Testis (tissue), 2 donors: Measurements from ENCODE around the gene COL13A1.

Source experiments
- POLR2A ChIP-seq: fragments of 450-650 bp; IDR thresholded peaks from one replicate; pipeline ENCODE4 v1.6.1; 2017; ENCODE audit warnings: antibody characterized with exemption, mild to moderate bottlenecking, moderate library complexity
- TF ChIP-seq, protein P1 (sequence below), 3 experiments: fragments of 450-650 bp in 2 of 3; fragments of 200-600 bp in 1 of 3; sonication (generic) in 1 of 3; IDR thresholded peaks; one replicate each; pipeline ENCODE4 v1.5.1; 2016 to 2019; ENCODE audit warnings: antibody characterized with exemption in 3 of 3, mild to moderate bottlenecking in 2 of 3, moderate library complexity in 1 of 3

DNA sequence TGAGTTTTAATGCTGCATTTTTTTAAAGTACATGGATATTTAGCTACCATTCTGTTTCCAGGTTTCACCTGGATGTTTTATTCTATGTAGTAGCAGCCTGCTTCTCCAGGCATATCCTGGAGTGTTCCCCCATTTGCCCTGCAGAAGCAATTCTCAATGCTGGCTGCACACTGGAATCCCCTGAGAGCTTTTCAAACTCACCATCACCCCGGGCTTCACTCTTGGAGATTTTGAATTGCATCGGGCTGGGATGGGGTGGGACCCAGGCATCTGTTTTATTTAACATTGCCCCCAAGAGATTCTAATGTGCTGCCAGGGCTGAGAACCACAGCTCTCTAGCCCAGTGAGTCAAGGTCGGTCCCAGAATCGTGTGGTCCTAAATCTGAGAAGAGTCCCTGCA is 137.8 kb downstream of the COL13A1 start:
- TF ChIP-seq, protein P1, sequence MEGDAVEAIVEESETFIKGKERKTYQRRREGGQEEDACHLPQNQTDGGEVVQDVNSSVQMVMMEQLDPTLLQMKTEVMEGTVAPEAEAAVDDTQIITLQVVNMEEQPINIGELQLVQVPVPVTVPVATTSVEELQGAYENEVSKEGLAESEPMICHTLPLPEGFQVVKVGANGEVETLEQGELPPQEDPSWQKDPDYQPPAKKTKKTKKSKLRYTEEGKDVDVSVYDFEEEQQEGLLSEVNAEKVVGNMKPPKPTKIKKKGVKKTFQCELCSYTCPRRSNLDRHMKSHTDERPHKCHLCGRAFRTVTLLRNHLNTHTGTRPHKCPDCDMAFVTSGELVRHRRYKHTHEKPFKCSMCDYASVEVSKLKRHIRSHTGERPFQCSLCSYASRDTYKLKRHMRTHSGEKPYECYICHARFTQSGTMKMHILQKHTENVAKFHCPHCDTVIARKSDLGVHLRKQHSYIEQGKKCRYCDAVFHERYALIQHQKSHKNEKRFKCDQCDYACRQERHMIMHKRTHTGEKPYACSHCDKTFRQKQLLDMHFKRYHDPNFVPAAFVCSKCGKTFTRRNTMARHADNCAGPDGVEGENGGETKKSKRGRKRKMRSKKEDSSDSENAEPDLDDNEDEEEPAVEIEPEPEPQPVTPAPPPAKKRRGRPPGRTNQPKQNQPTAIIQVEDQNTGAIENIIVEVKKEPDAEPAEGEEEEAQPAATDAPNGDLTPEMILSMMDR (IDR thresholded peaks at IDR 0.05) = no peak
- no peak for TF ChIP-seq POLR2A
